ENCODE results near the gene AQP12B.

- TF ChIP-seq POLR2A (IDR thresholded peaks at IDR 0.05; ENCODE audit: low read length): no peak
- no peak for TF ChIP-seq GATA1 (IDR thresholded peaks at IDR 0.05; ENCODE audit: low read depth, low read length)
Observed at GRCh38 chr2:240732184-240732583, 49.5 kb upstream of the AQP12B start.
